G401.6 (cell line): ENCODE results near the gene MT1X.

Experiments
- FAIRE-seq: peaks from 2 replicates; lab custom pipeline; 2012; peaks lifted over from hg19 to GRCh38; lab: Jason Lieb, UNC

The MT1X gene

DNA sequence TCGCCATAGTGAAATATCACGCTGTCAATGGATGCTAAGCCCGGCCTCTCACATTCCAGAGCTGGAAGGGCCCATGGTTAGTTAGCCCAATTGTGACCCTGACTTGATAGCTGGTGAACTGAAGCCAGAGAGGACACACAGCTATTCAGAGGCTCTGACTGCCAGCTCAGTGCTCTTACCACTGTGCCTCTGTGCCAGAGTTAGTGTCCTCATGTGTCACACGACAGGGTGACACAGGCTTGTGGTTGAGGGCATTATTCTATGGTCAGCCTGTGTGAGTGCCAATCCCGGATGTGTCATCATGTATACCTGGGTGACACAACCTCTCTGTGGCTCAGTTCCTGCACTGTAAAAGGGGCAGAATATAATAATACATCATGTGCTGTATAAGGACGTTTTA lies 2.5 kb upstream of the MT1X start:
- FAIRE-seq: no peak

DNA sequence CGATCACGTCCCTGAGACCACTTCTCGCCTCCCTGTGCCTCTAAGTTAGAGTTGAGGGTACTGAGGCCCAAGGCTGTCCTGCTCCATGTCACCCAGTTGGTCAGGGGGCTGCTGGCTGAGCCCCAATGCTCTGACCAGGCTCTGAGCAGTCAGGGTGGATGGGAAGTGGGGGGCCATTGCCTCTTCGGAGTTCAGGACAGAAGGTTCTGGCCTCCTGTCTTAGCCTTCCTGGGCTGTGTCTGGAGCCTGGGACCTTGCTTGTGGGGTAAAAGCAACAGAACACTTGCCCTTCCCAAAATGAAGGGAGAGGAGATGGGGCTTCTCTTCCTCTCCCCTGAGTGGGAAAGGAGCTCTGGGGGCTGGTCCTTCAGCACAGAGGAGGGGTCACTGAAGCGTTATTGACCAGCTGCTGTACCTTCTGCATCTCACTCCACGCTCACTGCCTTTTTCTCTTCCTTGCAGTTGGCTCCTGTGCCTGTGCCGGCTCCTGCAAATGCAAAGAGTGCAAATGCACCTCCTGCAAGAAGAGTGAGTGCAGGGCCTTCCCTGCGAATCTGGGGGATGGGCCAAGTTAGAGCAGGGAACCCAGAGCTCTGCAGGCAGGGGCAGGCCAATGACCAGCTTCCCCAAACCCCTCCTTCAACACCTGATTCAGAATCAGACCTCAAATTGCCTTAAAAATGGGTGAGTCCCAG lies 580 bp downstream of the MT1X start:
- FAIRE-seq: no peak

DNA sequence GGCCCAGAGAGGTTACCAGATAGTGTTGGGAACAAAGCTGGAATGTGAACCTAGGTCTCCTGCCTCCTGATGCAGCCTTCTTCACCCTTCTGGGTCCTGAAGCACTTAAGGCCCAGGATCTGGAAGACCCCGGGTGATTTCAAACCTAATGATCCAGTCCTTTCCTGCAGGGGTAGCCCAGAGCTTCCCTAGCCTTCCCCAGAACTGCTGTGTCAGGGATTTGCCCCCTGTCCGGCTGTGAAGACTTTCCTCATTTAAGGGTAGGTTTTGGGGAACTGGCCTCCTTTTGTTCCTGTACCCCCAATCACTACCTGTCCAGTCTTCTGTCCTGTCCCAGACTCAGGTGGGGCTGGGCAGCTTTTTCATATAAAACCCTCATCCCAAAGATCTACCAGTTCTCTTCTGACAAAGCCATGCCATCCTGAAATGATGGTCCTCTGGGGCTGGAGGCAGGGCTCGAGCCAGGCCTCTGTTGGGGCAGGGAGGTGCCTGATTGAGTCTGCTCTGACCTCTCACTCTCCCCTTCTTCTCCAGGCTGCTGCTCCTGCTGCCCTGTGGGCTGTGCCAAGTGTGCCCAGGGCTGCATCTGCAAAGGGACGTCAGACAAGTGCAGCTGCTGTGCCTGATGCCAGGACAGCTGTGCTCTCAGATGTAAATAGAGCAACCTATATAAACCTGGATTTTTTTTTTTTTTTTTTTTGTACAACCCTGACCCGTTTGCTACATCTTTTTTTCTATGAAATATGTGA lies 1.3 kb downstream of the MT1X start:
- no peak for FAIRE-seq

DNA sequence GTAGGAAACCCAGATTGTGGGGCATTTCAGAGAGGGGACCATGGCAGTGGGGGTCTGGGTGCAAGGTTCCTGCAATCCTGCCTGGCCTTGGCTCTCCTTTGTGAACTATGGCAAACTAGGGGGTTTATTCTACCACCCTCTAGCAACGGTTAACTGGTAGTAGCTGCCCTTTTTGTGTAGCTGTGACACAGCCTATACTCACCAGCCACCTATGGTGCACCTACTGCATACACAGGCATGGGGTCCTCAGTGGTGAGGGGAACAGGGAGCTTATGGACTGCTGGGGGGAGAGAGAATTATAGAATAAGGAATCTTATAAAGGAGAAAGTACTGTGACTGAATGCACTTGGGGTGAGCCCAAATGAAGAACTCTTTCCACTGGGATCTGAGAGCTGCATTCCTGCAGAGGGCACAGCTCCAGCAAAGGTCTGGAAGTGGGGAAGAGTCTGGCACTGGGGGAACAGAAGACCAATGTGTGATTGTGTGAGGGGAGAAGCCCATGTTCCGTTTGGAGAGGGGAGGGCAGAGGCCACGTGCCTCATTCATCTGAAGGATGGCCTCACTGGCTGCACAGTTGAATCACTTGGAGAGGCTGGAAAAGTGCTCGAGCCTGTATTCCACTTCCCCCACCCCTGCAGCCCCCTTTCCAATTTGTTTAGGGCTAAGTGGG lies 2.1 kb downstream of the MT1X start:
- FAIRE-seq: no peak

DNA sequence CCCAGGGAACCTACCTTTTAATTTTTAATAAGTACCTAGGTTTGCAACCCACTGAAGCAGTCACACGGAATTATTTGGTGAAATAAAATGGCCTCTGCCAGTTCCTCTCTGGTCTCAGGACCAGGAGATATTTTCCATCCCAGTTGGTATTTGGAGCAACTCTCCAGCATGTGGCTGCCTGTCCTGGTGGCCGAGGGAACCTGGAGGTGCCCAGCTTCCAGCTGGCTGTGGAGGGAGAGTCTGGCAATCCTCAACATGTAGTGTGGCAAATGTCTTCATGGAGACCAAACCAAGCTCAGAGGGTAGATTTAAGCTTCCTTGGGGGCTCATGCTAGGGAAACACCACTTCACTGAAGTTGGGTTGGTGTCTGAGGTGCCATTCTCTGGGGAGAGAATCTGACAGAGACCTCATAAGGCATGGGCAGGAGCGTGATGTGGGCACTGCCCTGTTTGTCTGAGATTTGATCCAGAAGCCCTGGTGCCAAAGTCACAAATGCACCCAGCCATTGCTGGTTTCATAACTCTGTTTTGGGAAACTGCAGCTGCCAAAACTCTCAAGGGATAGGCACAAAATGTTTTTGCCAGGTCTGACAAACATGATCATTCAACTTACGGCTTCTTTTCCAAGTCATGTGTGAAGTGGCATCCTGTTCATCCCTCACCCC lies 2.8 kb downstream of the MT1X start:
- FAIRE-seq: no peak

DNA sequence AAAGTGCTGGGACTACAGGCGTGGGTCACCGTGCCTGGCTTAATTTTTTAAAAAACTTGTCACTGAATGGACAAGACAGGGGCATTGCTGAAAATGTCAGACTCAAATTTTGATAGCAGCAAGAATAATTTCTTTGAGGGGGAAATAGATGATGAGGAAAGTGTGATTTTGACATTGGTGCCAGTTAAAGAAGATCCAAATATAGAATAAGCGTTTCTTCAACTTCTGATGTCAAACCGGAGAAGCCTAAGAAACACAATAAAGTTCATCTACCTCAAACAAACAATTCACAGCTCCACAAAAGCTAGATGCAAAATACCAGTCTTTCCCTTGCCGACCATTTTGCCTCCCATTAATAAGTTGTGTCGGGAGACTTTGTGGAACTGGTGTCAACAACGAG lies 4.5 kb downstream of the MT1X start:
- FAIRE-seq: no peak

DNA sequence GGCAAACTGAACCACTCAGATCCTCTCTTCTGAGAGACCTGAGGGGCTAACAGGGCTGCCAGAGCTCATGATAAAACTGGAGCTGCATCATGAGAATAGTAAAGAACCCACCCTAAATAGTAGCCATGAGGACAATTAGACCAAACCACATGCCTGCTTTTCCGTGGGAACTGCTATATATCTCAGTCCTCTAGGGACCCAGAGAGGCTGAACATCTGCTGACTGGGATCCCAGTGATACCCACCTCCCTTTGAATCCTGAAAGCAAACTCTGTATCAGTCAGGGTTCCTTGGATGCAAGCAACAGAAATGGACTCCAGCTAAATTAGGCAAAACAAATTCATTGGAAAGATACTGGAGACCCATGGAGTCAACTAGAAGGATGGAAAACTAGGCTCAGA lies 6.5 kb downstream of the MT1X start:
- no peak for FAIRE-seq

DNA sequence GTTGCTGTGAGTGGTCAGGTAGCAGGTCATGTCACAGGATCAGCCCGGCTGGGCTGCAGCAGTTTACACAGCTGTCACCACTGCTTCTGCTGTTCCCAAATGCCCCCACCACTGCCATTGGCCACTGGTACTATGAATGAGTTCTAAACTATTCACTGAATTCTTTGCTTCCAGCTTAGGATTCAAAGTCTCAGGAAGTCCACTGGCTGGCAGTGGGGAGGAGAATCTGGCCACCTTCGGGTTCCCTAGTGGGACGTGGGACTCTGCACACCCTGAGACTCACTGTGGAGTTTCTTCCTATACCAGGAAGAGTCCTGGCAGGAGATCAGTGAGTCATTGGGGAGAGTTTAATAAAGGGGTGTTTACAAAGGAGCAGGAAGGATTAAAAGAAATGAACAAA lies 6.9 kb downstream of the MT1X start:
- FAIRE-seq: no peak

DNA sequence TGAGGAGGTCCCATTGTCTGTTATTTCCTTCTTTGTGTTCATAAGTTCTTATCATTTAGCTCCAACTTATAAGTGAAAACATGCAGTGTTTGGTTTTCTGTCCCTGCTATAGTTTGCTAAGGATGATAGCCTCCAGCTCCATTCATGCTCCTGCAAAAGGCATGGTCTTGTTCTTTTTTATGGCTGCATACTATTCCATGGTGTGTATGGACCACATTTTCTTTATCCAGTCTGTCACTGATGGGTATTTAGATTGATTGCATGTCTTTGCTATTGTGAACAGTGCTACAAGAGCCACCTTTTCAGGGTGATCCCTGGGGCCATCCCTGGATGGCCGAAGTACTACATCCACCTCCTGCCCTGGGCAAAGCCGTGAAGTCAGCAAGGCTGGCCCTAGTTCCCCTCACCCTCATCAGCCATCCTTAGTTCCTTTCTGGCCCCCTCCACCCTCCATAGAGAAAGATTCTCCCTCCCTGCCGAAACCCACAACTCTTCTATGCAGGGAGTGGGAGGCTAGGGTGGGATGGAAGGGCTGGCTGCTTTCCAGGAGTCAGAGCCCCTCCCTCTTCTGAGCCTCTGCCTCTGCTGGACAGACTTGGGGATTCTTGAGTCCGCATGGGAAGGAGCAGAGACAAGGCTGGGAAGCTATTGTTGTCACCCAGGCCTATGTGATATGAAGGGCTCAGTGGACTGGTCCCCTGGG lies 8.3 kb downstream of the MT1X start:
- no peak for FAIRE-seq

DNA sequence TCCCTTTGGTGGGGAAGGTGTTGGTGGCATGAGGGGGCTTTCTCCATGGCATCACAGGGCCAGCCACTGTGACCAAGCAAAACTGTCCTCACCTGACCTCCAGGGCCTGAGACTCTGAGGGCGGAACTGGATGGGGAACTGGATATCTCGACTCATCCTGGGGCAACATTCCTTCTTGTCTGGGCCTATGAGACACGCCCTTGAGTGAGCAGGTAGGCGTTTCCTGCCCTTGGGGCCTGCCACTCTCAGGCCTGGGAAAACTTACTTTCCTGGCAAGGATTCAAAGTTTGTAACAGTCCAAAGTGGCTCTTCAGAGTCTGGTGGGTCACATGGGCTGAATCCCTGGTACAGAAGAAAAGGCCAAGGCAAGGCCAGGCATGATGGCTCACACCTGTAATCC lies 9.6 kb downstream of the MT1X start:
- no peak for FAIRE-seq

DNA sequence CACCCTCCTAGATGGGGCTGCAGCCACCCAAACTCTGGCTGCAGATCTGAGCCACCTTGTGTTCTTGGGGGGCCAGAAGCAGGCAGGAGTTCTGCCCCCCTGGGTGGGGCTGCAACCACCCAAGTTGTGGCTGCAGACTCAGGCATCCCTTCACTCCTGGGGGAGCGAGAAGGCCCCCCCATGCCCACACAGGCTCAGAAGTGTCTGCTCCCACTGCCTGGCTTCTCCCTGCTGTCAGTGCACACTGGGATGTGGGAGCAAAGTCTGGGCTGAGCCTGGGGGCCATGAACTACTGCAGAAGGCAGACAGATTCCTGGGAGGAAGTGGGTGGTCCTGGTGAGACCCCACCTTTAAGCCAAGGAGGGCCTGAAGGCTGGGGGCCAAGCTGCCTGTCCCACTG lies 13.0 kb downstream of the MT1X start:
- FAIRE-seq: no peak

DNA sequence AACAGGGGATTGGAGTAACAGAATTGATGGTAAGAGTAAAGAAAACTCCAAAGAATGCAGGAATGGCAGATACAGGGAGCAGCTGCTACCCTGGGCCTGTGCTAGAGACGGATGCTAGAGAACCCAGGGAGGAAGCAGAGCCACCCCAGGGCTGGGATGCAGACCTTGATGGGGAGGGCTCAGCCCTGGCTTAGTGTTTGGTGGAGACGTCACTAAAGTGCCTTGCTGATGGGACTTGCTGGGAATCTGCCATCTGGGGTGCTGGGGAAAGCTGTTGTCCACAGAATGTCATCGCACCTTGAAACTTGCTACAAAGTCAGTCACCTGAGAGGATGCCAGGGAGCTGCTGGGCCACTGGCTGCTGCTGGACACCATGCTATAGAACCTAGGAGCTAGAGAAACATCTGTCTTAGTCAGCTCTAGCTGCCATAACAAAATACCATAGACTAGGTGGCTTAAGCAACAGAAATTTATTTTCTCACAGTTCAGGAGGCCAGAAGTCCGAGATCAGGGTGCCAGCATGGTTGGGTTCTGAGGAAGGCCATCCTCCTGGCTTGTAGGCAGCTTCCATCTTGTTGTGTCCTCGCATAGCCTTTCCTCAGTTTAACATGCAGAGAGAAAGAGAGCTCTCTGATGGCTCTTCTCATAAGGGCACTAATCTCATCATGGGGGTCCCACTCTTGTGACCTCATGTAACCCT lies 15.3 kb downstream of the MT1X start:
- FAIRE-seq: no peak

DNA sequence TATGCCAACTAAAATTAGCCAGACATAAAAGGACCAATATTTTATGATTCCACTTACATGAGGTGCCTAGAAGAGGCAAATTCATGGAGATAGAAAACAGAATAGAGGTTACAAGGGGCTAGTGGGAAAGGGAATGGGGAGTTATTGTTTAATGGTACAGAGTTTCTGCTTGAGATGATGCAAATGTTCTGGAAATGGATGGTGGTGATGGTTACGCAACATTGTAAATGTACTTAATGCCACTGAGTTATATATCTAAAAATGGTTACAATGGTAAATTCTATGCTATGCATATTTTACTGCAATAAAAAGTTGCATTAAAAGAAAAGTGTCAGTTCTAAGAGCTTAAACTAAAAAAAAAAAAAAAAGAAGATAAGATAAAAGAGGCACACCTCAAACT lies 17.9 kb downstream of the MT1X start:
- no peak for FAIRE-seq

DNA sequence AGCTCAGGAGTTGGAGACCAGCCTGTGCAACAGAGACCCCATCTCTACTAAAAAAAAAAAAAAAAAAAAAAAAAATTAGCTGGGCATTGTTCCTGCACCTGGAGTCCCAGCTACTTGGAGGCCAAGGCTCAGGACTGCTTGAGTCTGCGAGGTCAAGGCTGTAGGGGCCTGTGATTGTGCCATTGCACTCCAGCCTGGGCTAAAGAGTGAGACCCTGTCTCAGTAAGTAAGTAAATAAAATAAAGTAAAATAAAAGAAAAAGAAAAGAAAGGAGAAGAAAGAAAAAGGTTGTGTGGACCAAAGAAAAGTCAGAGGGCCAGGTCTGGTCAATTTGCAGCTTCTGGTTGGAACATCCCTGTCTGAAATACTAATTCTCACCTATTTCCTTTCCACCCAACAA lies 18.4 kb downstream of the MT1X start:
- no peak for FAIRE-seq

DNA sequence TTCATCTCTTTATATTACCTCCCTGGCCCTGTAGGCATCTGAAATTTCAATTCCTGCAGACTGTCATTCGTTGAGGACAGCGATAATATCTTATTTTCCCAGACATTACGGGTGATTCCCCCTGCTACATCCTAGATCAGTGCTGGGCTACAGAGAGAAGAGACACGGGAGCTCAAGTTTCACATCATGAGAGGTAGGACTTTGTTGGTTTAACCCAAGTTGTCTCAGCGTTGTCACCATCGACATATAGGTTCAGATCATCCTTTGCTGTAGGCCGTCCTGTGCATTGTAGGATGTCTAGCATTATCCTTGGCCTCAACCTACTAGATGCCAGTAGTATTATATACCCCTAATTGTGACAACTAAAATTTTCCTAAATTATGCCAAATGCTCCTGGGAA lies 19.3 kb downstream of the MT1X start:
- FAIRE-seq: no peak

DNA sequence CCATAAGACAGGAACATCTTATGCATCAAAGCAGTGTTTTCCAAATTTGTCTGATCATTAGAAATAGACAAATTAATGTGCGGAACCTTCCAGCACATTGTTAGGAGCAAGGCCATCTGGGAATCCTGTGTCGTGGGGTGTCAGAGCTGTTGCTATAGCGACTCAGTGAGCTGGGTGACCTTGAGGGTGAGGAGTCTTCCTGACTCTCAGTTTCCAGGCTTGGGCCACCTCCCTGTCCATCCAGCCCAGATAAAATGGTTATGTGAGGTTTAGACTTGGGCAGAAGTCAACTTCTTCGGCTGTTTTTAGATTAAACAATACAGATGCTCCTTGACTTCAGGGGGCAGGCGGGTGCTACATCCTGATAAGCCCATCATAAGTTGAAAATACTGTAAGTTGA lies 20.6 kb downstream of the MT1X start:
- FAIRE-seq: no peak

DNA sequence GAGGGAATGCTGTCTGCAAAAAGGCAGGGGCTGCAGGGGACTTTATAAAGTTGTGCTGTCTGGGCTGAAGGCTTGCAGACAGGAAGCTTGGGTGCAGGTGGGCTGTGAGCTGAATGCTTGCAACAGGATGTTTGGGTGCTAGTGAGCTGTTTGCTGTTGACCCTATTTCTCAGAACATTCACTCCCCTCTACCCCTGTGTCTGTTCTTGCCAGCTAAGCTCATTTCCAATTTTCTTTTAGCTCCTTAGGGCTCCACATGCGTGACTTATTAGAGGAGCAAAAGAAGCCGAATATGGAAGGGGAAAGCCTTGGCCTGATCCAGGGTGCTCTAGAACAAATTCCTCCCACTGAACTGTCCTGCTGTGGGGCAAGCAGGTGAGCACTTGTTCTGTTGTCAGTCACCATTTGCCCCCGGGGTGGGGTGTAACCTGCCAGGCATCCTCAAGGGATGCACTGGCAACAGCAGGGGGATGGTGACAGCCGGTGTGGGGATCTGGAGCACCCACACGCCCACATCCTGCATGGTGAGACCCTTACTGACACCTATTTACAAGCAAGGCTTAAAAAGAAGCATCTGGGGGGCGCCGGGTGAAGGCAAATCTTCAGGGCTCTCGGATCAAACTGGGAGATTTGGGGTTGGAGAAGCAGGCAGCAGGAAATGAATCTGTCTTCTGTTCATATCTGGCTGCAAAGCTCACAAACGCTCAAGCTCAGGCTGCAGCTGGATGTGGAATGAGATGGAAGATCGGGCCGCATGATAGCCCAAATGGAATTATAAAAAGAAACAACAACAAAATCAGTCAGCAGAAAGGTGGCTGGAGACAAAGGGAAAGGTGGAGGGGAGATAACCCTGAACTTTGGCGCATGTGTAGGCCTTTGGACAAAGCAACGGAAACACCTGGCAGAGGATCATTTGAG lies 26.5 kb downstream of the MT1X start:
- FAIRE-seq: no peak

DNA sequence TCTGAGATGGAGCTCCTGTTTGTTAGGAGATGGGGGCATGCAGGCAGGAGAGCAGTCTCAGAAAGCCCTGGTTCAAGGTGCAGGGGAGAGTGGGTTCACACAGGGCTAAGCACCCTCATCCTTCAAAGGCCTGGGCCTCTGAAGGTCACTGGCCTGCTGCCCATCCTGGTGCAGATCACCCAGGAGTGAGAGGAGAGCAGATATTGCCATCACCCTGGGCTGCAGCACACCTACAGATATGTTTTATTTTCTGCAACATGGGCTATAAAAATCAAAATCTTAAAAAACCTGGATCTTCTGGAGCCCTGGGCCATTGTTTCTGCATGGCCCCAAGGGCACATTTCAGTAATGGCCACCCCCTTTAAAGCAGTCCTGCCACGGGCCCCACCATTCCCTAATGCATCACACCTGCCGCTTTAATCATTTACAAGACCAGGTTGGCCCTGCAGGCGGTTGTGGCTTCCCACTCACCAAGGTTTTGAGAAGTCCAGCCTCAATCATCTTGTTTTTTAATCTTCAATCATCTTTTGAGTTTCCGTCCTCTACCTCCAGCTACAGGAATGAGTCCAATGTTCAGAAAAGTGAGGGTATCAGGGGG lies 27.3 kb downstream of the MT1X start:
- no peak for FAIRE-seq

DNA sequence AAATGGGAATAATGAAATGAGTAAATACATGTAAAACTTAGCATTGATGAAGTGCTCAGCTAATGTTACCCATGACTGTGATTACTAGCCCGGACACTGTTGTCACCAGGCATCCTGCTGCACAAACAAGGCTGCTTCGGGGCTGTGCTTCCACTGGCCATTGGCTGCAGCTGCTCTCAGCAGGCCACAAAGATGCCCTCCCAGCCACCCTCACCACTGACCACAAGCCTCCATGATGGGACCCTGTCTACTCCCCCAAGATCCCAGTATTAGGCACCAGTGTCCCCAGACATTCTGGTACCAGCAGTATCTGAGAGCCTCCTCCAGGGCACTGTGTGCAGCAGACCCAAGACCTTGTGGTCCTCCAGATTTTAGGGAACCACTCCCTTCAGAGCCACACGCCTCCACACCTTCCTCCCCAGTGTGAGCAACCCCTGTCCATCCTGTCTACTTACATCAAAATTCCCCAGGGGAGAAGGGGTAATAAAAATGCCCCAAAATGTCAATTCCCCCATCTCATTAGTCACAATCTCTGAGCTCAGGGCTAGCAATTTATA lies 28.0 kb downstream of the MT1X start:
- no peak for FAIRE-seq

DNA sequence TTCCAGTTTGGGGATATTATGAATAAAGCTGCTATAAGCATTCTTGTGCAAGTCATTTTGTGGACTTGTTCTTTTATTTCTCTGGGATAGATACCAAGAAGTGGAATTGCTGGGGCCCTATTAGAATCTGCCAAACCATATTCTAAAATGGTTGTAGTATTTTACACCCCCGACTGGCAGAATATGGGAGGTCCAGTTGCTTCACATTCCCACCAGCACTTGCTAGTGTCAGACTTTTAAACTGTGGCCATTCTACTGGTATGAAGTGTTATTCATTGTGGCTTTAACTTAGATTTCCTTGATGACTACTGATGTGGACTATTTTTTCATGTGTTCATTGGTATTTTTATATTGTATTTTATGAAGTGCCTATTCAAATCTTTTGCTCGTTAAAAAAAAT lies 29.6 kb downstream of the MT1X start:
- FAIRE-seq: no peak
